Skin epidermis (tissue), 12 donors: ENCODE measurements around the gene VIPR2.
A peak's percentile ranks its signal among the peaks of the same experiment; 100 is the strongest.

Experiments
- H3K27ac ChIP-seq, 21 experiments: fragments of 200-600 bp; sonication (generic) in 11 of 21; one replicate each; pipeline ENCODE4 v1.5.0; 2020; ENCODE audit warnings: mild to moderate bottlenecking in 3 of 21, inconsistent platforms in 2 of 21, moderate library complexity in 2 of 21
- H3K4me3 ChIP-seq, 7 experiments: fragments of 200-600 bp; sonication (generic) in 2 of 7; one replicate each; pipeline ENCODE4 v1.5.0; 2020; ENCODE audit warnings: inconsistent platforms in 2 of 7, mild to moderate bottlenecking in 2 of 7, moderate library complexity in 1 of 7

VIPR2 gene

GRCh38 chr7:159034394-159034793, 110.3 kb downstream of the VIPR2 start:
- H3K4me3 ChIP-seq, result no peak overlapping the region
- H3K27ac ChIP-seq, result no peak overlapping the region

GRCh38 chr7:159033956-159034355, 110.7 kb downstream of the VIPR2 start:
- no peak overlapping the region for H3K27ac ChIP-seq

GRCh38 chr7:159033473-159033825, 111.2 kb downstream of the VIPR2 start:
- no peak overlapping the region for H3K27ac ChIP-seq
- no peak overlapping the region for H3K4me3 ChIP-seq

More at GRCh38 chr7:159033956-159034355, 110.7 kb downstream of the VIPR2 start:
- no peak overlapping the region for H3K4me3 ChIP-seq

DNA sequence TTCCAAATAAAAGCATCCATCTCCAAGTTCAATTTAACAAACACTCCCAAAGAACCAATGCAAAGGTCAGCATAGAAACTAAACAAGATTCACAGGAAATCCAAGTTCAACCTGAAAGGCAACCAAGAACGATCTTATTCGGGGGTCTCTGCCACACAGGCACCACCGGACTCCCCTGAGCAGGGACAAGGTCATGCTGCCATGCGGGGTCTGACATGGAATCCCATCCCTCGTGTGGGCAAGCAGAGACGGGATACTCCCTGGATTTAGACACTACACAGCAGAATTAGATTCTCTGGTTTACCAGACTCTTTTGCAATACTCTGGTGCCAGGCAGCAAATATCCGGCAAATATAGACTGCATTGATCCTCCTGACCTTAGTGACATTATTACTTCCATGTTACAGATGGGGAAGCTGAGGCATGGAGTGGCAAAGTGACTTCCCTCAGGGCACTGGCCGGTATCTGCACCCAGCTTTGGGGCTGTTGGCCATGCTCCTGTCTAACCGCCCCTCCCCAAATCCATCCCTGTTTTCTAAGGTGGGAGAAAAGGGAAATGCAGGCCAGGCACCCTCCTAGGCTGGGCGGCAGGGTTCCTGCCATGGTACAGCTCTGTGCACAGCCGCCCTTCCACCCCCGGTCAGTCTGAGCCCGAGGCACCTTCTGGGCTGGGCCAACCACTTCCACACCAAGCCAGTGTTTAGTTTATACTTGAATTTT, 111.8 kb downstream of the VIPR2 start:
- H3K4me3 ChIP-seq, result no peak overlapping the region
- no peak overlapping the region for H3K27ac ChIP-seq

GRCh38 chr7:159032322-159032721, 112.3 kb downstream of the VIPR2 start:
- H3K4me3 ChIP-seq, result no peak overlapping the region
- H3K27ac ChIP-seq, result no peak overlapping the region

- Histone ChIP-seq H3K4me3 (no peak overlapping the region), H3K27ac (no peak overlapping the region)
These were observed 112.9 kb downstream of the VIPR2 start for GRCh38 chr7:159031750-159032149.

DNA sequence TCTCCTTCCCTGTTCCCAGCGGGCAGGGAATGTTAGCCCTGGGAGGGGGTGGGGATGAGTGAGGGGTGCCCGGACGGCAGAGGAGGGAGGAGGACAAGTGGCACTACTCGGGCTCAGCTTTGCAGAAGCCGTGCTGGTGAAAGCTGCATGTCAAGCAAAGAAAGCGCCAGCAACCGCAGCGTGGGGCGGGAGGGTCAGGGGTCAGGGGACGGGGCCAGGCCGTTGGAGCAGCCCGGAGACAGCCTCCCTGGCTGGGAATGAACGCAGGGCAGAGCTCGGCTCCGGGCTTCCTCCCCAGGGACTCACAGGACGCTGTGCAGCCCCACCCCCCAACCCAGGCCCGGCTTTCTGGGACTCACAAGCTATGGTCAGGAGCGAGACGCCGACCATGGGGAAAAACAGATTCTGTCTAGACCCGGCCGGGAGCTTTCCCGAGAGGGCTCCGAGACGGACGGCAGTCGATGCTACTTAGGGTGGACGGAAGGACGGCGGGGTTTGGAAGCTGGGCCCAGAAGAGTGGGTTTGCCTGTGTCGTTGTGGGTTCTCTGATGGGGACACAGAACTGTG, 113.4 kb downstream of the VIPR2 start:
- H3K27ac ChIP-seq, result no peak overlapping the region
- peak overlapping the region in 3 of 7 experiments; percentile 32 to 53 (median 35) for H3K4me3 ChIP-seq

DNA sequence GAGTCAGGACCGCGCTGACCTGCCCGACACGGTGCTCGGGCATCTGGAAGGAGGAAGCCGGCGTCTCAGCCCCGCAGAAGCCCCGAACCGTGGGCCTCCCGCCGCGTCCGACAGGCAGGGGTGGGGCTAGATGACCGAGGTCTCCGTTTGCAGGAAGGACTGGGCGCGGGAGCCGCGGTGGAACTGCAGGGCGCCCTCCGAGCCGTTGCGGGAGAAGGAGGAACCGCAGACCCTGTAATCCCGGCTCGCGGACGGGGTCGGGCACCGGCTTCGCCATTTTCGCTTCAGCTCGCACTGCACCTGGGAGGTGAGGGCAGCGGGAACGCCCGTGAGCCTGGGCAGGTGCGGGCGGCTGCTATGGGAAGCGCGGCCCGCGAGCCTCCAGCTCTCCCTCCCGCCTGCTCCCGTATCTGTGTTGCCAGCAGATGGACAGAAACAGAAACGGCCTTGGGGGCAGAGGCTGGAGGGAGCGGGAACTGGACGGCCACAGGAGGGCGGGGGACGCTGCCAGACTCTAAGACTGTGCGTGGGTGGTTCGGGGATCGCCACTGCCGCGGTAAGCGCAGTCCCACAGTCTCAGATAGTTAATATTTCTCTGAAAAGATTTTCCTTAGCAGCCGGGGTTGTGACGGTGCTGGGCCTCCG, 114.1 kb downstream of the VIPR2 start:
- H3K4me3 ChIP-seq, result peak overlapping the region; percentile 5 to 53 (median 32)
- H3K27ac ChIP-seq, result peak overlapping the region in 1 of 21 experiments; percentile 24

GRCh38 chr7:159028508-159029401, 115.9 kb downstream of the VIPR2 start:
- Histone ChIP-seq H3K4me3 (no peak overlapping the region), H3K27ac (no peak overlapping the region)

DNA sequence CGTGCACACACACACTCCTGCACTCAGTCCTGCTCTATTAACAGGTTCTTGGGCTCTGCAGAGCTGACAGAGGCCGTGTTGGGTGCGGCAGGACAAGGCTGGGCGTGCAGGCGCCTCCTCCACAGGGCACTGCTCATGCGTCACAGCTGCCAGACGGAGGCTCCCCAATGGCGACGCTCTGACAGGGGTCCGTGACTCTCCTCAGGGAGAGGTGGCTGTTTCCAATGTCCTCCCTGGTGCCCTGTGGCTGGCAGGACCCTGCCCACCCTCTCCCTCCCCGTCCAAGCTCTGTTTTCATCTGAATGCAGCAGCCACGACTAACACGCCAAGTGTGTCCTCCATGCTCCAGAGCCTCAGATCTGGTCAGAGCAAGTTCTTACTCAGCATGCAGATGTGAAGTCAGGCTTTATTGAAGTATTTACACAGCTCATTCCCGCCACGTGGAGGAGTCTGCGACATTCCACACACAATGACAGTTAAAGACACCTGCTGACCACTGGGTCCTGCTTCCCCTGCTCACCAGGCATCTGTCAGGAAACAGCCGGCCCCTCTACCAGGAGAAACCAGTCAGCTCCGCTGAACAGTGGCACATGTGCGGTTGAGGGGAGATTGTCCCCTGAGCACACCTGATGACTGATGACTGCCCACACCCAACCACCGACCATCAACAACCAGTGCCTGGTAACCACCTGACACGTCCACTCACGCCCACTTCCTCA, 116.7 kb downstream of the VIPR2 start:
- Histone ChIP-seq H3K4me3 (peak overlapping the region in 3 of 7 experiments; percentile 19 to 30 (median 24)), H3K27ac (peak overlapping the region in 5 of 21 experiments; percentile 31 to 76 (median 74))

DNA sequence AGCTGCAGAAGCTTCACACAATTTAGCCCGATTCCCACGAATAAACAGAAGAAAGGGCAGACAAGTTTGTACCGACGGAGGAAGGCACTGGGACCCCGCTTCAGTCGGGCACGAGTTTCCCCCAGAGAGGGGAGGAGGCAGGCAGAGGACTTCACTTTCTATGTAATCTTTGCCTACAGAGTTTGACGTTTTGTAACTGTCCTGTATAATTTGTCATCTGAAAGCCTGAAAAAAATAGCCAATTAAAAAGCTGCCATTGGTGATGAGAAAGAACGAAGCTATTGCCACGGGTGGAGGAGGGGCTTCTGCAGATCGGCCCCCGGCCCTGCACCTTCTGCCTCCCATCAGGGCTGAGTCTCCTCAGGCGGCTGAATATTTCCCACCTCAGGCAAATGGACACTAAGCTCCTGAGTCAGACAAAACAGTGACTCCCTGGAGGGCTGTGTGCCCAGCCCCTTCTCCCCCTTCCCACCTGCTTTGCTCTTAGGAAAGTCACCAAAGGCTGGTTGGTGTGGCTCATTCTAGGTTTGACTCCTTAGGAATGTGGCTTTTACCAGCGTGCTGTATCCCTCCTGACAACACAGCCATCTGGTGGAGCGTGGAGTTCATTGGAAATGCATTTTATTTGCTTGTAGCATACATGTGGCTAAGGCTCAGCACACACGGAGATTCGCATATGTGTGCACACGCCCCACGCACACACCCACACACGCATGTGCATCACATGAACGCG, 117.4 kb downstream of the VIPR2 start:
- Histone ChIP-seq H3K4me3 (peak overlapping the region in 2 of 7 experiments; percentile 19 to 30), H3K27ac (peak overlapping the region in 2 of 21 experiments; percentile 76)

GRCh38 chr7:159026271-159027055, 118.2 kb downstream of the VIPR2 start:
- Histone ChIP-seq H3K27ac (no peak overlapping the region), H3K4me3 (no peak overlapping the region)

- Histone ChIP-seq H3K27ac (no peak overlapping the region), H3K4me3 (no peak overlapping the region)
These were observed 119.4 kb downstream of the VIPR2 start for GRCh38 chr7:159025161-159025779.

- H3K27ac ChIP-seq, result no peak overlapping the region
- no peak overlapping the region for H3K4me3 ChIP-seq
These were observed 120.3 kb downstream of the VIPR2 start for GRCh38 chr7:159024280-159024951.

GRCh38 chr7:159023746-159024145, 120.9 kb downstream of the VIPR2 start:
- Histone ChIP-seq H3K27ac (no peak overlapping the region), H3K4me3 (no peak overlapping the region)

DNA sequence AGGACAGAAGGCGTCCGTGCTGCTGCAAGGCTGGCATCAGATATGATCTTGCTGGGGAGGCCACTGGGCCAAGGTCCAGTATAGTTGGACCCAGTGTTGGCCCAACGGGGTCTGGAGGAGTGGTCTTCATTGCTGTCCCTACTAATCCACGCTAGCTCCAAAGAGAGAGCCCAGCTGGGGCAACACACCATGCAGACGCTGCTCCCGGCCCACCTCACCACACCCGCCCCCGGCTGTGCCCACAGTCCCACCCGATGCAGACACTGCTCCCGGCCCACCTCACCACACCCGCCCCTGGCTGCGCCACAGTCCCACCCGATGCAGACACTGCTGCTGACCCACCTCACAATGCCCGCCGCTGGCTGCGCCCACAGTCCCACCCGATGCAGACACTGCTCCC, 121.5 kb downstream of the VIPR2 start:
- no peak overlapping the region for H3K27ac ChIP-seq
- H3K4me3 ChIP-seq, result no peak overlapping the region
